ENCODE data around the gene UGT1A5. TPM values are rescaled to one million over a fixed set of nuclear protein-coding genes. Genes with fewer than 3 reads are reported as not detected.

The UGT1A5 gene
- not detected for total RNA-seq
- polyA plus RNA-seq, result not detected

DNA sequence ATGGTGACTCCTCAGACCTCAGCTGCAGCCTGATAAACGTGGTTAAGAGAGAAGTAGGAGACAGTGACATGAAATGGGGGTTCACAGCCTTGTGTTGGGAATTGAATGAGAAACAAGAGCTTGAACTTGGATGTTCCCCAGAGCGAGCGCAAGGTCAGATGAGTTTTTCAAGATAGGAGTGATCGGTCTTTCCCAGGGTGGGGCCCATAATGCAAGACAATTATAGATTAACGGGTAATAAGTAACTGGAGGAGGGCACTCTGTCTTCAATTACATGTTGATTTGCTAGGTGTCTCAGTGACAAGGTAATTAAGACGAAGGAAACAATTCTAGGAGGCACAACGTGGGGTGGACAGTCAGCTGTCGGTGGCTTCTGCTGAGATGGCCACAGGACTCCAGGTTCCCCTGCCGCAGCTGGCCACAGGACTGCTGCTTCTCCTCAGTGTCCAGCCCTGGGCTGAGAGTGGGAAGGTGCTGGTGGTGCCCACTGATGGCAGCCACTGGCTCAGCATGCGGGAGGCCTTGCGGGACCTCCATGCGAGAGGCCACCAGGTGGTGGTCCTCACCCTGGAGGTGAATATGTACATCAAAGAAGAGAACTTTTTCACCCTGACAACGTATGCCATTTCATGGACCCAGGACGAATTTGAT, at the start of gene UGT1A5:
Gene UGT1A5, plus strand, starts transcription at position 297 of the 651 bp plus-strand sequence. Its CDS starts 85 bp downstream, at position 382.
- FAIRE-seq, result no peak
- TF ChIP-seq, protein P1, sequence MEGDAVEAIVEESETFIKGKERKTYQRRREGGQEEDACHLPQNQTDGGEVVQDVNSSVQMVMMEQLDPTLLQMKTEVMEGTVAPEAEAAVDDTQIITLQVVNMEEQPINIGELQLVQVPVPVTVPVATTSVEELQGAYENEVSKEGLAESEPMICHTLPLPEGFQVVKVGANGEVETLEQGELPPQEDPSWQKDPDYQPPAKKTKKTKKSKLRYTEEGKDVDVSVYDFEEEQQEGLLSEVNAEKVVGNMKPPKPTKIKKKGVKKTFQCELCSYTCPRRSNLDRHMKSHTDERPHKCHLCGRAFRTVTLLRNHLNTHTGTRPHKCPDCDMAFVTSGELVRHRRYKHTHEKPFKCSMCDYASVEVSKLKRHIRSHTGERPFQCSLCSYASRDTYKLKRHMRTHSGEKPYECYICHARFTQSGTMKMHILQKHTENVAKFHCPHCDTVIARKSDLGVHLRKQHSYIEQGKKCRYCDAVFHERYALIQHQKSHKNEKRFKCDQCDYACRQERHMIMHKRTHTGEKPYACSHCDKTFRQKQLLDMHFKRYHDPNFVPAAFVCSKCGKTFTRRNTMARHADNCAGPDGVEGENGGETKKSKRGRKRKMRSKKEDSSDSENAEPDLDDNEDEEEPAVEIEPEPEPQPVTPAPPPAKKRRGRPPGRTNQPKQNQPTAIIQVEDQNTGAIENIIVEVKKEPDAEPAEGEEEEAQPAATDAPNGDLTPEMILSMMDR (IDR thresholded peaks at IDR 0.05), result no peak
- no peak for ATAC-seq
- Histone ChIP-seq H3K36me3 (no peaks in the 10 kb centered on the region), H3K27ac (no peak within 1 kb of the TSS), H3K4me3 (no peak within 1 kb of the TSS), H3K27me3 (no peaks in the 10 kb centered on the region), H3K9me3 (no peaks in the 10 kb centered on the region), H3K4me1 (no peaks in the 10 kb centered on the region)
- DNase-seq, result no peak
- 61 to 62% methylated on average over 14 of the region's 14 CpGs for WGBS, 2 donors
- intact Hi-C loops (cut with DNase I), result no loop called here

DNA sequence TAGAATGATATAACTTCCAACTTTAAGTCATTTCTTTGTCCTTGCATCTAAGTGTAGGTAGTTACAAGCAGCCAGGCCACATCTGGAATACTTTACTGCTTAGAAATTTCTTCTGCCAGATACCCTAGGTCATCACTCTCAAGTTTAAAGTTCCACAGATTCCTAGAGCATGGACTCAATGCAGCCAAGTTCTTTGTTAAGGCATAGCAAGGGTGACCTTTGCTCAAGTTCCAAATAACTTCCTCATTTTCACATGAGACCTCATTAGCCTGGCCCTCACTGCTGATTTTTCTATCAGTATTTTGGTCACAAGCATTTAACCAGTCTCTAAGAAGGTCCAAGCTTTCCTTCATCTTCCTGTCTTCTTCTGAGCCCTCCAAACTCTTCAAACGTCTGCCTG, 48.8 kb upstream of the UGT1A5 start:
- Histone ChIP-seq H3K27ac (no peak overlapping the region), H3K4me3 (no peak overlapping the region), H3K36me3 (no peaks in the 10 kb centered on the region), H3K4me1 (no peaks in the 10 kb centered on the region), H3K27me3 (no peaks in the 10 kb centered on the region), H3K9me3 (no peaks in the 10 kb centered on the region)
- intact Hi-C loops (cut with DNase I), result no loop called here
- TF ChIP-seq, protein P1 (IDR thresholded peaks at IDR 0.05), result no peak
- DNase-seq (no peak), ATAC-seq (no peak), FAIRE-seq (no peak)
- WGBS, 2 donors, result 21 to 26% methylated on average over 1 of the region's 1 CpG

DNA sequence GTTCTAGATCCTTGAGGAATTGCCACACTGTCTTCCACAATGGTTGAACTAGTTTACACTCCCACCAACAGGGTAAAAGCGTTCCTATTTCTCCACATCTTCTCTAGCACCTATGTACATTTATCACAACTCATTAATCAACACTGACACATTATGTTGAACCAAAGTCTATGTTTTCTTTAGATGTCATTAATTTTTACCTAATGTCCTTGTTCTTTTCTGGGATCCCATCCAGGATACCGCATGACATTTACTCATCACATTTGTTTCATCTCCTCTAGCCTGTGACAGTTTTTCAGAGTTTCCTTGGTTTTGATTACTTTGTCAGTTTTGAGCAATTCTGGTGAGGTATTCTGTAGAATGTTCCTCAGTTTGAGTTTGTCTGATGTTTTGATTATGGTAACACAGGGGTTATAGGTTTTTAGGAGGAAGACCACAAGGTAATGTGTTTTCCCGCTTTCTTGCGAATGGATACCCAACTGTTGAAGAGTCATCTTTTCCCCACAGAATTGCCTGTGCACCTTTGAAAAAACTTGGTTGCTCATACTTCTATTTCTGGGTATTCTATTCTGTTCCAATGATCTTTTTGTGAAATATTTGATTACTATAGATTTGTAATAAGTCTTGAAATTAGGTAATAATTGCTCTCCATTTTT, 44.0 kb upstream of the UGT1A5 start:
- Histone ChIP-seq H3K36me3 (no peaks in the 10 kb centered on the region), H3K27me3 (no peaks in the 10 kb centered on the region), H3K4me1 (no peaks in the 10 kb centered on the region), H3K9me3 (no peaks in the 10 kb centered on the region), H3K4me3 (no peak overlapping the region), H3K27ac (no peak overlapping the region)
- ATAC-seq (no peak), DNase-seq (no peak), FAIRE-seq (no peak)
- intact Hi-C loops (cut with DNase I), result no loop called here
- 54 to 55% methylated on average over 4 of the region's 4 CpGs for WGBS, 2 donors
- TF ChIP-seq, protein P1 (IDR thresholded peaks at IDR 0.05), result no peak

DNA sequence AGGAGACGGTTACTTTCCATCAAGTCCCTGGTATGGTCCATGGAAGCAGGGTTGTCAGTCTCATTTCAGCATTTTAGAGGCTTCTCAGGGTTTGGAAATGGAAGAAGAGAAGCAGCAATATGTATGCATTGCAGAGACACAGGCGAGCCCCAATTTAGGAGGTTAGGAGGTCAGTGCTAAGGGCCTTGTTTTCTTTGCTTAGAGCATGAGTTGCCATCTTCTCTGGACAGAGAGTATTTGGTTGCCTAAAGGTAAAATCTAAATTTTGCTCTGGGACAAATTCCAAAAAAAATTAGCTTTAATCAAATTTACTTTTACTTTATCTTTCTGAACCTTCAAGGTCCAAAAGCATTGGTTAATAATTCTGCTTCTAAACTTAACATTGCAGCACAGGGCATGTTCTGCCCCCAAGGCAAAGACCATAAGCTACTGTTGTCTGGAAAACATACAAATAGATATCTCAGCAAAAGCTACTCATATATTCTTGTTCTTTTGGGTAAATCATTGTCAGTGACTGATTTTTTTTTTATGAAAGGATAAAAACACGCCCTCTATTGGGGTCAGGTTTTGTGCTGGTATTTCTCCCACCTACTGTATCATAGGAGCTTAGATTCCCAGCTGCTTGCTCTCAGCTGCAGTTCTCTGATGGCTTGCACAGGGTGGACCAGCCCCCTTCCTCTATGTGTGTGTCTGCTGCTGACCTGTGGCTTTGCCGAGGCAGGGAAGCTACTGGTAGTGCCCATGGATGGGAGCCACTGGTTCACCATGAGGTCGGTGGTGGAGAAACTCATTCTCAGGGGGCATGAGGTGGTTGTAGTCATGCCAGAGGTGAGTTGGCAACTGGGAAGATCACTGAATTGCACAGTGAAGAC, 41.2 kb upstream of the UGT1A5 start, which contains the start of gene UGT1A9:
Gene UGT1A9, plus strand, starts transcription at position 609 of the 872 bp plus-strand sequence. Its CDS starts 37 bp downstream, at position 646.
- TF ChIP-seq, protein P1 (IDR thresholded peaks at IDR 0.05), result no peak
- Histone ChIP-seq H3K4me1 (no peaks in the 10 kb centered on the region), H3K27me3 (no peaks in the 10 kb centered on the region), H3K4me3 (no peak within 1 kb of the TSS), H3K9me3 (no peaks in the 10 kb centered on the region), H3K27ac (no peak within 1 kb of the TSS), H3K36me3 (no peaks in the 10 kb centered on the region)
- intact Hi-C loops (cut with DNase I), result no loop called here
- DNase-seq (no peak), ATAC-seq (no peak), FAIRE-seq (no peak)
- 75 to 84% methylated on average over 5 of the region's 5 CpGs for WGBS, 2 donors

Data from pancreas (tissue), 10 donors.